Panc1 (cell line): ENCODE measurements around the gene NOP14. TPM values are rescaled to one million over a fixed set of nuclear protein-coding genes. Genes with fewer than 3 reads are reported as not detected.
A peak's percentile ranks its signal among the peaks of the same experiment; 100 is the strongest.

Source experiments
- ATAC-seq: fragments of 200-7000 bp; cut with Tn5 transposase; 2 replicates; pipeline ENCODE4 v1.9.1; 2020; ENCODE audit warnings: mild to moderate bottlenecking, moderate library complexity
- BruUV-seq: library from RNA; stranded (reverse); fragments of 400-500 nt; replicated peaks from 2 replicates; lab custom pipeline; 2021; lab: Mats Ljungman, UMichigan
- CTCF ChIA-PET: fragments of 300-600 bp; sonication (Branson Sonifier 250); formaldehyde crosslinking; loops from one replicate; lab custom pipeline; 2022; ENCODE audit warnings: antibody characterized with exemption; lab: Charles Lee
- POLR2A ChIA-PET: fragments of 300-600 bp; sonication (Branson Sonifier 250); formaldehyde crosslinking; loops from one replicate; lab custom pipeline; 2022; ENCODE audit warnings: antibody characterized with exemption; lab: Charles Lee
- DNase-seq: peaks from one replicate; pipeline ENCODE4 v3.0.0-alpha.2; 2010; ENCODE audit warnings: low read depth, low spot score
- H3K27ac ChIP-seq: 2 replicates; pipeline ENCODE4 v1.5.1; 2011; ENCODE audit warnings: mild to moderate bottlenecking, low read length, inconsistent platforms
- H3K27me3 ChIP-seq: fragments of 200-500 bp; sonication (Bioruptor generic); 2 replicates; pipeline ENCODE4 v1.6.0; 2014; ENCODE audit warnings: low read length, inconsistent platforms; ENCODE audit not compliant: control insufficient read depth, insufficient read depth
- H3K36me3 ChIP-seq: fragments of 200-500 bp; sonication (Bioruptor generic); 2 replicates; pipeline ENCODE4 v1.5.1; 2014; ENCODE audit warnings: inconsistent platforms, mild to moderate bottlenecking, low read length, moderate library complexity; ENCODE audit not compliant: control insufficient read depth, insufficient read depth
- H3K4me1 ChIP-seq: 2 replicates; pipeline ENCODE4 v1.5.1; 2011; ENCODE audit warnings: inconsistent platforms, mild to moderate bottlenecking, low read length, moderate library complexity; ENCODE audit not compliant: control insufficient read depth, insufficient read depth
- H3K4me3 ChIP-seq, 2 experiments: 2 replicates each; pipeline ENCODE4 v1.5.1; 2011 to 2012; ENCODE audit warnings: low read depth in 2 of 2, low read length in 2 of 2, mild to moderate bottlenecking in 2 of 2, inconsistent platforms in 1 of 2, moderate library complexity in 1 of 2
- H3K9me3 ChIP-seq: fragments of 200-500 bp; sonication (Bioruptor generic); 2 replicates; pipeline ENCODE4 v1.5.1; 2014; ENCODE audit warnings: low read depth, mild to moderate bottlenecking, inconsistent platforms, low read length, moderate library complexity; ENCODE audit not compliant: control insufficient read depth, insufficient read depth
- CTCF ChIP-seq: fragments of 450-650 bp; IDR thresholded peaks from 2 replicates; pipeline ENCODE4 v1.5.1; 2017; ENCODE audit warnings: mild to moderate bottlenecking
- POLR2AphosphoS5 ChIP-seq: IDR thresholded peaks from 2 replicates; pipeline ENCODE4 v1.6.1; 2012; ENCODE audit warnings: mild to moderate bottlenecking, low read depth, low read length, moderate library complexity
- REST ChIP-seq, 2 experiments: IDR thresholded peaks; 2 replicates each; pipeline ENCODE4 v1.6.1; 2011 to 2012; ENCODE audit warnings: low read depth in 2 of 2, control low read depth in 1 of 2, low read length in 1 of 2, mild to moderate bottlenecking in 1 of 2, moderate library complexity in 1 of 2; ENCODE audit not compliant: insufficient read depth in 1 of 2
- SIN3A ChIP-seq: IDR thresholded peaks from 2 replicates; pipeline ENCODE4 v1.6.1; 2012; ENCODE audit warnings: low read depth, mild to moderate bottlenecking, low read length, moderate library complexity, borderline replicate concordance; ENCODE audit not compliant: insufficient read depth
- TCF7L2 ChIP-seq: IDR thresholded peaks from 2 replicates; pipeline ENCODE4 v1.6.1; 2011; ENCODE audit warnings: mild to moderate bottlenecking, low read depth, low read length, inconsistent platforms
- in situ Hi-C: cut with HindIII; loops from 2 replicates; pipeline ENCODE4 v1.10.0; 2016; ENCODE audit warnings: low sequenced_read_pairs, low pct_unique_long_range_greater_than_20kb
- intact Hi-C: fragments of 100-400 bp; cut with micrococcal nuclease; formaldehyde crosslinking; loops from one replicate; pipeline ENCODE4 v1.10.0; 2022; ENCODE audit not compliant: unreplicated experiment
- total RNA-seq: library from RNA; stranded (reverse); gene quantifications from one replicate; pipeline ENCODE4 v1.2.1, GENCODE V29; 2021; ENCODE audit not compliant: unreplicated experiment

Gene NOP14
- total RNA-seq, 1 experiment from 2014 or later: 32.9 TPM

GRCh38 chr4:2910409-2910808, 52.8 kb downstream of the NOP14 start:
- H3K4me3 ChIP-seq: no peak overlapping the region
- TF ChIP-seq SIN3A: no peak
- no peak for TF ChIP-seq POLR2AphosphoS5
- TF ChIP-seq CTCF: no peak; the same call in 1 of the 2 replicates
- no peak for TF ChIP-seq TCF7L2
- no peak for TF ChIP-seq REST (IDR thresholded peaks at IDR 0.05; ENCODE audit: insufficient read depth in 1 of 2, low read depth in 2 of 2, low read length in 1 of 2)
- DNase-seq (no peak), ATAC-seq (peak; percentile 62; the same call in 1 of the 2 replicates)
- H3K27ac ChIP-seq: no peak overlapping the region
- H3K9me3 ChIP-seq: no peaks in the 10 kb centered on the region
- H3K27me3 ChIP-seq: no peaks in the 10 kb centered on the region
- H3K4me1 ChIP-seq: no peaks in the 10 kb centered on the region
- ChIA-PET CTCF (no interaction called here), POLR2A (no interaction called here)
- BruUV-seq: no TSS peak
- no peaks in the 10 kb centered on the region for H3K36me3 ChIP-seq
- intact Hi-C loops: no loop called here
- in situ Hi-C loops: no loop called here

GRCh38 chr4:2909583-2909982, 53.6 kb downstream of the NOP14 start:
- in situ Hi-C loops: no loop called here
- DNase-seq (no peak), ATAC-seq (no peak)
- H3K36me3 ChIP-seq: peaks cover 2% of the 10 kb centered on the region; the same call in 1 of the 2 replicates
- POLR2A ChIA-PET: no interaction called here
- intact Hi-C loops: no loop called here
- CTCF ChIA-PET: no interaction called here
- no peaks in the 10 kb centered on the region for H3K9me3 ChIP-seq
- H3K27me3 ChIP-seq: no peaks in the 10 kb centered on the region
- H3K4me3 ChIP-seq: no peak overlapping the region
- no TSS peak for BruUV-seq
- TF ChIP-seq TCF7L2: no peak
- no peak for TF ChIP-seq REST (IDR thresholded peaks at IDR 0.05; ENCODE audit: insufficient read depth in 1 of 2, low read depth in 2 of 2, low read length in 1 of 2)
- no peak for TF ChIP-seq POLR2AphosphoS5
- TF ChIP-seq CTCF: no peak
- TF ChIP-seq SIN3A: no peak
- H3K27ac ChIP-seq: no peak overlapping the region
- H3K4me1 ChIP-seq: no peaks in the 10 kb centered on the region
